Subcutaneous adipose tissue (tissue), 4 donors: ENCODE measurements around the gene FREM1. TPM values are rescaled to one million over a fixed set of nuclear protein-coding genes. Genes with fewer than 3 reads are reported as not detected.

Experiments used
- total RNA-seq, 4 donors: library from RNA; depleted of rRNA; stranded (reverse); fragments of >200 nt; gene quantifications; one replicate each; pipeline ENCODE4 v1.1.0, GENCODE V29; 2016
- TF ChIP-seq, protein P1 (sequence below): fragments of 450-650 bp; IDR thresholded peaks from one replicate; pipeline ENCODE4 v1.5.1; 2016; ENCODE audit warnings: low read depth, mild to moderate bottlenecking, control low read depth, antibody characterized with exemption, moderate library complexity

Gene FREM1
- total RNA-seq, 4 donors from 2014 or later = 3.2 to 14.5 (median 10.0) TPM

DNA sequence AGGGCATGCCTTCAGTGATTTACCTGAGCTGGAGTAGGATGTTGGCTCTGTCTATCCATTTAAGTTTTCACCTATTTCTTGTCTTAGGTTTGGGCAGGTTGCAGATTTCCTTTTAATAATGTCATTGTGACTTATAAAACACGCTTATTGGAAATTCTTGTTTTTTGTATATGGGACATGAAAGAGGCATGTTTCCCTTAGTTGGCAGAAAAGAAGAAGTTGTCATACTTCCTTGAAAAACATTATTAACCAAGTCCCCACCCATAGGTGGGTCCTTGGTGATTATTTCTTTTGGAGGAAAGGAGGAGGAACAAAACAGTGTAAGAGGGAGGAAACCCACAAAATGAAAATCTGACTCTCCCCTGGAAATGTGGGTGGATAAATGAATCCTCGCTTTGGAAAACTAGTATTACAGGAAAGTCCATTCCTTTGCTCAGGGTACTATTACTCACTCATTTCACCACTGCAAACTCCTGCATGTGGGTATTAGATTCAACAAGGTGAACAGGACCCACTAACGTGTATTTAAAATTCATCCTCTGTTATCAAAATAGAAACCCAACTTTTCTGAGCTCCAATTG lies 197.0 kb downstream of the FREM1 start:
- TF ChIP-seq, protein P1, sequence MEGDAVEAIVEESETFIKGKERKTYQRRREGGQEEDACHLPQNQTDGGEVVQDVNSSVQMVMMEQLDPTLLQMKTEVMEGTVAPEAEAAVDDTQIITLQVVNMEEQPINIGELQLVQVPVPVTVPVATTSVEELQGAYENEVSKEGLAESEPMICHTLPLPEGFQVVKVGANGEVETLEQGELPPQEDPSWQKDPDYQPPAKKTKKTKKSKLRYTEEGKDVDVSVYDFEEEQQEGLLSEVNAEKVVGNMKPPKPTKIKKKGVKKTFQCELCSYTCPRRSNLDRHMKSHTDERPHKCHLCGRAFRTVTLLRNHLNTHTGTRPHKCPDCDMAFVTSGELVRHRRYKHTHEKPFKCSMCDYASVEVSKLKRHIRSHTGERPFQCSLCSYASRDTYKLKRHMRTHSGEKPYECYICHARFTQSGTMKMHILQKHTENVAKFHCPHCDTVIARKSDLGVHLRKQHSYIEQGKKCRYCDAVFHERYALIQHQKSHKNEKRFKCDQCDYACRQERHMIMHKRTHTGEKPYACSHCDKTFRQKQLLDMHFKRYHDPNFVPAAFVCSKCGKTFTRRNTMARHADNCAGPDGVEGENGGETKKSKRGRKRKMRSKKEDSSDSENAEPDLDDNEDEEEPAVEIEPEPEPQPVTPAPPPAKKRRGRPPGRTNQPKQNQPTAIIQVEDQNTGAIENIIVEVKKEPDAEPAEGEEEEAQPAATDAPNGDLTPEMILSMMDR = no peak

- TF ChIP-seq, protein P1 = no peak
Observed at GRCh38 chr9:14710804-14711203, 199.4 kb downstream of the FREM1 start.

- TF ChIP-seq, protein P1 = no peak
Observed at GRCh38 chr9:14706530-14707140, 203.6 kb downstream of the FREM1 start.

GRCh38 chr9:14705079-14705478 lies 205.1 kb downstream of the FREM1 start:
- TF ChIP-seq, protein P1 = no peak

GRCh38 chr9:14704281-14704680 lies 205.9 kb downstream of the FREM1 start:
- TF ChIP-seq, protein P1 = no peak

DNA sequence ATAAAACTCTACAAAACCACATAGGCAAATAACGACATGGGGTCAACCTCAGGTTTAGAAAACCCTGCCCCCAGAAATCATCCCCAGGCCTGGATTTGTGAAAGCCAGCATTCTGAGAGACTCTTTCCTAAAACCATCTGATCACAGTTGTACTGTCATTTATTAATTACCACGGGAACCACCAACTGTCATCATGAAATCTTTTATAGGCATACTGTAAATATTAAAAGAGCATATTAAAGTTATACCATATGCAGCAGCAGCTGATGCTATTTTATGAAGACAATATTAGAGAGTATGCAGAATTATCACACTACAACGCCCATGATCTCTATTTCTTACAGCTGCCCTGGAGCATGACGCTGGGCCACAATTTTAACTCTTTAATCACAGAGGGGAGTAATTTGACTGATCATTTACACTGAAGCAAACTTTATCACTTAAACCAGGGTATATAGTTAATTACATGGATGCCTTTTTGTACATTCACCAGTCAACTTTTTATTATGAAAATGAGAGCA lies 208.0 kb downstream of the FREM1 start:
- TF ChIP-seq, protein P1 = no peak

GRCh38 chr9:14693251-14693861 lies 216.9 kb downstream of the FREM1 start, which contains the start of gene ZDHHC21:
Gene ZDHHC21 (minus strand): TSS chr9:14693432. CDS start chr9:14674340, 19,092 bp downstream.
- TF ChIP-seq, protein P1 = no peak
